ENCODE measurements around the gene ACO2. TPM values are rescaled to one million over a fixed set of nuclear protein-coding genes. Genes with fewer than 3 reads are reported as not detected.

Gene ACO2
- total and polyA plus RNA-seq, 2 of the 13 experiments (the other 11 are each of a cell fraction or from before 2014, with no cell fraction given), result 19.2 to 45.6 TPM

- TF ChIP-seq UBTF (CRISPR knock-in tag; IDR thresholded peaks at IDR 0.05) (peak; percentile 31; the same call in 1 of the 2 replicates), POLR2A (IDR thresholded peaks at IDR 0.05; ENCODE audit: insufficient read depth in 1 of 2, low read depth in 2 of 2, low read length in 2 of 2) (0 out of 4 replicates have a peak, but pooled peaks of 1 of the 2 experiments have one; percentile 25), KDM2A (CRISPR knock-in tag; IDR thresholded peaks at IDR 0.05; ENCODE audit: borderline replicate concordance, low read depth) (peak; percentile 26; the same call in 1 of the 2 replicates), ZNF501 (CRISPR knock-in tag; IDR thresholded peaks at IDR 0.05) (peak; percentile 51; the same call in 1 of the 2 replicates), ZFX (CRISPR knock-in tag; IDR thresholded peaks at IDR 0.05; ENCODE audit: low read depth) (peak; percentile 55), ONECUT2 (CRISPR knock-in tag; IDR thresholded peaks at IDR 0.05) (no peak), CBFB (CRISPR knock-in tag; IDR thresholded peaks at IDR 0.05) (no peak), ZEB1 (IDR thresholded peaks at IDR 0.05; ENCODE audit: insufficient replicate concordance, low read depth) (peak; percentile 58), GLI4 (CRISPR knock-in tag; IDR thresholded peaks at IDR 0.05; ENCODE audit: borderline replicate concordance) (no peak), ZNF747 (CRISPR knock-in tag; IDR thresholded peaks at IDR 0.05; ENCODE audit: borderline replicate concordance) (no peak), ZFY (CRISPR knock-in tag; IDR thresholded peaks at IDR 0.05) (peak; percentile 52), NFKB2 (CRISPR knock-in tag; IDR thresholded peaks at IDR 0.05; ENCODE audit: borderline replicate concordance) (no peak), ZFP62 (CRISPR knock-in tag; IDR thresholded peaks at IDR 0.05) (no peak), ZNF350 (CRISPR knock-in tag; IDR thresholded peaks at IDR 0.05; ENCODE audit: borderline replicate concordance, low read depth) (peak; percentile 47; the same call in 1 of the 2 replicates), PHF5A (CRISPR knock-in tag; IDR thresholded peaks at IDR 0.05; ENCODE audit: low read depth, unreplicated experiment) (no peak), HOXA3 (CRISPR knock-in tag; IDR thresholded peaks at IDR 0.05) (peak; percentile 17; the same call in 1 of the 2 replicates)
- TF ChIP-seq, protein P1, sequence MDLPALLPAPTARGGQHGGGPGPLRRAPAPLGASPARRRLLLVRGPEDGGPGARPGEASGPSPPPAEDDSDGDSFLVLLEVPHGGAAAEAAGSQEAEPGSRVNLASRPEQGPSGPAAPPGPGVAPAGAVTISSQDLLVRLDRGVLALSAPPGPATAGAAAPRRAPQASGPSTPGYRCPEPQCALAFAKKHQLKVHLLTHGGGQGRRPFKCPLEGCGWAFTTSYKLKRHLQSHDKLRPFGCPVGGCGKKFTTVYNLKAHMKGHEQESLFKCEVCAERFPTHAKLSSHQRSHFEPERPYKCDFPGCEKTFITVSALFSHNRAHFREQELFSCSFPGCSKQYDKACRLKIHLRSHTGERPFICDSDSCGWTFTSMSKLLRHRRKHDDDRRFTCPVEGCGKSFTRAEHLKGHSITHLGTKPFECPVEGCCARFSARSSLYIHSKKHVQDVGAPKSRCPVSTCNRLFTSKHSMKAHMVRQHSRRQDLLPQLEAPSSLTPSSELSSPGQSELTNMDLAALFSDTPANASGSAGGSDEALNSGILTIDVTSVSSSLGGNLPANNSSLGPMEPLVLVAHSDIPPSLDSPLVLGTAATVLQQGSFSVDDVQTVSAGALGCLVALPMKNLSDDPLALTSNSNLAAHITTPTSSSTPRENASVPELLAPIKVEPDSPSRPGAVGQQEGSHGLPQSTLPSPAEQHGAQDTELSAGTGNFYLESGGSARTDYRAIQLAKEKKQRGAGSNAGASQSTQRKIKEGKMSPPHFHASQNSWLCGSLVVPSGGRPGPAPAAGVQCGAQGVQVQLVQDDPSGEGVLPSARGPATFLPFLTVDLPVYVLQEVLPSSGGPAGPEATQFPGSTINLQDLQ (CRISPR knock-in tag; IDR thresholded peaks at IDR 0.05), result no peak
Measured at GRCh38 chr22:41557401-41558240, 88.7 kb downstream of the ACO2 start (continued).

Measured in HepG2 (cell line).